GM12872 (cell line): ENCODE data around the gene SLC25A14.

ENCODE experiments used
- TF ChIP-seq, protein P1 (sequence below): IDR thresholded peaks from 3 replicates; pipeline ENCODE4 v1.5.1; 2011; ENCODE audit warnings: low read depth, mild to moderate bottlenecking, low read length, moderate library complexity; ENCODE audit not compliant: insufficient read depth

The SLC25A14 gene, protein sequence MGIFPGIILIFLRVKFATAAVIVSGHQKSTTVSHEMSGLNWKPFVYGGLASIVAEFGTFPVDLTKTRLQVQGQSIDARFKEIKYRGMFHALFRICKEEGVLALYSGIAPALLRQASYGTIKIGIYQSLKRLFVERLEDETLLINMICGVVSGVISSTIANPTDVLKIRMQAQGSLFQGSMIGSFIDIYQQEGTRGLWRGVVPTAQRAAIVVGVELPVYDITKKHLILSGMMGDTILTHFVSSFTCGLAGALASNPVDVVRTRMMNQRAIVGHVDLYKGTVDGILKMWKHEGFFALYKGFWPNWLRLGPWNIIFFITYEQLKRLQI

DNA sequence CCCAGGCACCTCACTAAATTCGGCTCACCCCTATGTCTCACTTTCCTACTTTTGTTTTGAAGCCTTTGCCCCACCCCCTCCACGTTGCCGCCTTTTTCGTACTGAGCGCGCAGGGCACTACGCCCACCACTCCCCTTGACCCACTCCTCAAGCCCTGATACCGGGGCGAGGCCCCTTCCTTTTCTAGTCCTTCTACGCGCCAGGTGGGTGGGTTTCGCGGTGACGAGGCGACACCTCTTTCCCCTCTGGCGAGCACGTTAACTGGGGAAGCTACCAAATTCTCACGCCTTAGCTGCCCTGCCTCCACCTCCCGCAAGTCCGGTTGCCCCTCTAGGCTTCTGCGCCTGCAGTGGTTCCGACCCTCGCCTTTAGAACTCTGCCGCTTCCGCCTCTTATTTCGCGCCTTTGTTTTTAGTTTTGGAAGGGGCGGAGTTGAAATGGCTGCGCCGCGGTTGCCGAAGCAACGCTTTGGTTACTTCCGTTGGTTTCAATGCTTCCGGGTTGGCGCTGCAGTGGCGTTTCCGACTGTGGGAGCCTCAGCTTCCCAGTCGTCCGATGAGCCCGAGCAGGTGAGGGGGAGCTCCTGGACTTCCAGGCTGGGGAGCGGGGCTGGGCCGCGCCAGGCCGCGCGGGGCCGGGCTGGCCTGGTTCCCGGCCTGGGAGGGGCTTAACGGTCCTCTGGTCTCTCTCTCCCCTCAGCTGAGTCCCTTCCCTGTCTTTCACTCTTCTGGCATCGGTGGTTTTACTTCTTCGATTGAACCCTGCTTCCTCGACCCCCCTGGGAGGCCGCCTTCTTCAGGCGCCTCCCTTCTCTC is at the start of gene SLC25A14:
Gene SLC25A14, plus strand, starts transcription at position 512 of the 815 bp plus-strand sequence. CDS start 360 bp downstream, outside the sequence.
- TF ChIP-seq, protein P1, sequence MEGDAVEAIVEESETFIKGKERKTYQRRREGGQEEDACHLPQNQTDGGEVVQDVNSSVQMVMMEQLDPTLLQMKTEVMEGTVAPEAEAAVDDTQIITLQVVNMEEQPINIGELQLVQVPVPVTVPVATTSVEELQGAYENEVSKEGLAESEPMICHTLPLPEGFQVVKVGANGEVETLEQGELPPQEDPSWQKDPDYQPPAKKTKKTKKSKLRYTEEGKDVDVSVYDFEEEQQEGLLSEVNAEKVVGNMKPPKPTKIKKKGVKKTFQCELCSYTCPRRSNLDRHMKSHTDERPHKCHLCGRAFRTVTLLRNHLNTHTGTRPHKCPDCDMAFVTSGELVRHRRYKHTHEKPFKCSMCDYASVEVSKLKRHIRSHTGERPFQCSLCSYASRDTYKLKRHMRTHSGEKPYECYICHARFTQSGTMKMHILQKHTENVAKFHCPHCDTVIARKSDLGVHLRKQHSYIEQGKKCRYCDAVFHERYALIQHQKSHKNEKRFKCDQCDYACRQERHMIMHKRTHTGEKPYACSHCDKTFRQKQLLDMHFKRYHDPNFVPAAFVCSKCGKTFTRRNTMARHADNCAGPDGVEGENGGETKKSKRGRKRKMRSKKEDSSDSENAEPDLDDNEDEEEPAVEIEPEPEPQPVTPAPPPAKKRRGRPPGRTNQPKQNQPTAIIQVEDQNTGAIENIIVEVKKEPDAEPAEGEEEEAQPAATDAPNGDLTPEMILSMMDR: no peak

DNA sequence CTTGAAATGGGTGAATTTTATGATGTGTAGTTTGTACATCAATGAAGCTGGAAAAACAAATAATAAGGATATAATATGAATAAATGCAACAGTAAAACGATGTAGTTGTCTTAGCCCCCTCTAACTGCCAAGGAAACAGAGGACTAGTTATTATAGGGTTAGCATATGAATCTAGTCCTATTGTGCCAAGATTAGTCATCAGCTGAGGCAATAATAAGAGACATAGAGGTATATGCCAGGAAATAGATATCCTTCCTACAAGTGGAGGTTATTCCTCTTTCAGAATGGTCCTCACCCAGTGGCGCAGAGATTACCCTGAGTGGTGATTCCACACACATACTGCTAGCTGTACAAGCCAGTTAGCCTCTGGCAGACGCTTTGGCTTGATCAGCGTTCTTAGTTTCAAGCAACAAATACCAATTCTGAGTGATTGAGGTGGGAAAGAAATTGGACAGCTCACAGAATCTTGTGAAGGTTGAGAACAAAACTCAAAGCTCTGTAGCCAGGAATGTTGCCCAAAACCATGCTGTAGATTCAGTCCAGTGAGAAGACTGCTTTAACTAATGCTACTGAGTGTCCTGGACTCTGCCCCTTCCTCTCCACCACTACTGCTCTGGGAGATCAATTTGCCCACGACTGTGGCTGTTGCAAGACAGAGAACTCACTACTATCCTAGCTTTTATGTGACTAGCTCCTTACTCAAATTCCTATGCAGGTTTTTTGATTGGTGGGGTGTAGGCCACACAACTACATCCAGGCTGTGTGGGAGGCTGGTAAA is 44.0 kb upstream of the SLC25A14 start:
- TF ChIP-seq, protein P1: no peak

DNA sequence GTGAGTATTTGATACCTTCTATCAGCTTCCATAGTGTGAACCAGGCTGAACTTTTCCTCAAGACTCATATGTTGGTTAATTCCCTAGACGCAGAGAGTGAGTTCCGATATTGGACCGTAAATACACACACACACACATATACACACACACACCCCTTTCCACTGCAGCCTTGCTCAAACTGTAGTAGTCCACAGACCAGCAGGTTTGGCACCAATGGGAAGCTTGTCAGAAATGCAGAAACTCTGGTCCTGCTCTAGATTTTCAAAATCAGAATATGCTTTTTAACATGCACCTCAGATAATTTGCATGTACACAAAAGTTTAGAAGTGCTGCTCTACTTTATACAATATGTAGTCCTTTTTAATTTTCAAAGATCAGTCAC is 43.4 kb upstream of the SLC25A14 start:
- TF ChIP-seq, protein P1: no peak

DNA sequence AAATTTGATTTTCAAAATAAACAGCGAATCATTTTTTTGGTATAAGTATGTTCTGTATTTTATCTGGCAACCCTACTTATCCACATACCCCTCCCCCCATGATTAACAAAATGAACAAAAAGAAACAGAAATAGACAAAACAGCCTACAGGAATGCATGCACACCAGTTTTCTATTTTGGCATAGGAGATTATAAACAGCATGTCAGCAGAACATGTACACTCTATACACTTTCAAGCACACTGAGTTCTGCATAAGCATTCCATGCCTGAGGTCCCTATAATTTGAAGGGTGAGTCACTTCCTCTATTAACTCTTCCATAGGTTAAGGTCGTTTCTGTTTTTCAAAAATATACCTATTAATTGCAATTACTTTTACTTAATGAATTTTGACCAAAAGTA is 43.0 kb upstream of the SLC25A14 start:
- TF ChIP-seq, protein P1: no peak

DNA sequence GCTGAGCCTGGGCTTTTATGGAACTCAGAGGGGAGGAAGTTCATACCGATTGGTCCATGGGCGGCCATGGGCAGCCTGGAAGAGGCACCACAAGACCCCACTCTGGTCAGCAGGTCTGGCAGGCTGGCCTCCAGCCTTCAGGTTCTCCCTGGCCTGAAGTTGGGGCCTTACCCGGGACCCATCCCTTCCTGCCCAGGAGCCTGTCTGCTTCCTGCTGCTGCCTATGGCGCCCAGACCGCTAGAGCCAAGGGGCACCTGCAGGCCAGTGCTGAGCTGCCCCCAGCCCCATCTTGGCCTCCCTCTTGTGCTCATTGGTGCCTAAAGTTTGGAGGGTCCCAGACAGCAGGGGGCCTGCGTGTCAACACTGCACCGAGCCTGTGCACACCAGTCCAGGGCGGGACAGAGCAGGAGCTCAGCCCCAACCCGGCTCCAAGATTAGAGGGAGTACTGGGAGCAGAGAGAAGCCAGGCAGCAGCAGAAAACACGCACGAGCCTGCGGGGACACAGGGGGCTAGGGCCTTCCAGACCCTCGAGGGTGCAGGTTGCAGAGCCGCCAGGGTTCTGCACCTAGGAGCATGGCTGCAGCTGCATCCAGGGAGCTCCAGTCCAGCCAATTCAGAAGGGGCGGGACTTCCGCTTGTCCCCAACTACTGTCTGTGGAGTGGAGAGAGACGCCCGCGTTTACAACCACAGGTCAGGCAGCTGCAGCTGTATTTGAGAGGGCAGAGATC is 40.3 kb upstream of the SLC25A14 start:
- TF ChIP-seq, protein P1: no peak

DNA sequence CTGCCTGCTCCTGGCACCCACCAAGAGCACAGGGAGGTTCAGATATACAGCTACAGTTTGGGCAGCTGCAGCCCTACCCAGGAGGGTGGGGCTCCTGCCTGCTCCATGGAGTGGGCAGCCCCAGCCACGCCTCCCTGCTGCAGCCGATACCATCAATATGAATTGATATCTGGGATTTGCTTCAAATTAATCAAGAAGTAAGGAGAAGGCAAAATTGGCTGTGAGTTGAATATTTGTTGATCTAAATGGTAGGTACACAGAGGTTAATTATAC is 39.8 kb upstream of the SLC25A14 start:
- TF ChIP-seq, protein P1: no peak
